OCI-LY7 (cell line): ENCODE data around the gene AMPD1.

Source experiments
- CTCF ChIP-seq: fragments of 200-600 bp; sonication (generic); conservative IDR thresholded peaks from 2 replicates; pipeline ENCODE4 v1.5.1; 2014; ENCODE audit warnings: mild to moderate bottlenecking, antibody characterized with exemption, low read length, moderate library complexity, mixed read lengths
- EZH2phosphoT487 ChIP-seq: fragments of 200-600 bp; sonication (generic); IDR thresholded peaks from 2 replicates; pipeline ENCODE4 v1.6.1; 2018; ENCODE audit warnings: low read depth, borderline replicate concordance, mild to moderate bottlenecking, mixed run types, antibody characterized with exemption, low read length, moderate library complexity, mixed read lengths

GRCh38 chr1:114718661-114719423, 23.5 kb upstream of the AMPD1 start:
- TF ChIP-seq CTCF: no peak
- TF ChIP-seq EZH2phosphoT487: no peak
